OCI-LY3 (cell line): ENCODE results near the gene ZNF423.

ENCODE experiments used
- H2AFZ ChIP-seq: fragments of 200-600, 300-600 bp; shearing (Covaris generic); 2 replicates; pipeline ENCODE4 v1.6.0; 2014; ENCODE audit warnings: antibody characterized with exemption, low read depth, low read length
- H3K27ac ChIP-seq: fragments of 200-600, 300-600 bp; sonication (generic); 2 replicates; pipeline ENCODE4 v1.5.1; 2014; ENCODE audit warnings: mild to moderate bottlenecking, low read length, moderate library complexity, mixed read lengths
- H3K27me3 ChIP-seq: fragments of 200-600, 300-600 bp; sonication (generic); 2 replicates; pipeline ENCODE4 v1.6.1; 2014; ENCODE audit warnings: low read depth, low read length, mixed read lengths
- H3K36me3 ChIP-seq: fragments of 200-600, 300-600 bp; sonication (generic); replicated peaks from 2 replicates; pipeline ENCODE3; 2014; ENCODE audit warnings: low read depth, low read length, mixed read lengths
- H3K4me1 ChIP-seq: fragments of 300-600, 200-600 bp; sonication (generic); 2 replicates; pipeline ENCODE4 v1.6.1; 2014; ENCODE audit warnings: low read length, mixed read lengths
- H3K4me2 ChIP-seq: fragments of 200-600, 300-600 bp; sonication (generic); 2 replicates; pipeline ENCODE4 v1.6.1; 2014; ENCODE audit warnings: low read length, mixed read lengths
- H3K4me3 ChIP-seq: fragments of 300-600, 200-600 bp; sonication (generic); 2 replicates; pipeline ENCODE4 v1.5.1; 2014; ENCODE audit warnings: antibody characterized with exemption, mild to moderate bottlenecking, low read length, moderate library complexity
- H3K79me2 ChIP-seq: fragments of 300-600, 200-600 bp; shearing (Covaris generic); 2 replicates; pipeline ENCODE4 v1.6.1; 2014; ENCODE audit warnings: mild to moderate bottlenecking, low read length, mixed read lengths
- H3K9ac ChIP-seq: fragments of 300-600, 200-600 bp; shearing (Covaris generic); 2 replicates; pipeline ENCODE4 v1.6.0; 2014; ENCODE audit warnings: mild to moderate bottlenecking, low read length, moderate library complexity
- H3K9me3 ChIP-seq: fragments of 200-600, 300-600 bp; shearing (Covaris generic); 2 replicates; pipeline ENCODE4 v1.6.1; 2014; ENCODE audit warnings: low read length, mixed read lengths; ENCODE audit not compliant: insufficient read depth
- H4K20me1 ChIP-seq: fragments of 200-600, 300-600 bp; sonication (generic); 2 replicates; pipeline ENCODE4 v1.6.1; 2016; ENCODE audit warnings: low read length, mixed read lengths; ENCODE audit not compliant: insufficient read depth
- CTCF ChIP-seq: fragments of 200-600, 300-600 bp; sonication (generic); IDR thresholded peaks from 2 replicates; pipeline ENCODE4 v1.5.1; 2014; ENCODE audit warnings: antibody characterized with exemption, low read length, low read depth
- EZH2phosphoT487 ChIP-seq: fragments of 200-600 bp; shearing (Covaris generic); IDR thresholded peaks from 2 replicates; pipeline ENCODE4 v1.6.1; 2018; ENCODE audit warnings: antibody characterized with exemption, mixed run types, low read depth

Gene ZNF423

DNA sequence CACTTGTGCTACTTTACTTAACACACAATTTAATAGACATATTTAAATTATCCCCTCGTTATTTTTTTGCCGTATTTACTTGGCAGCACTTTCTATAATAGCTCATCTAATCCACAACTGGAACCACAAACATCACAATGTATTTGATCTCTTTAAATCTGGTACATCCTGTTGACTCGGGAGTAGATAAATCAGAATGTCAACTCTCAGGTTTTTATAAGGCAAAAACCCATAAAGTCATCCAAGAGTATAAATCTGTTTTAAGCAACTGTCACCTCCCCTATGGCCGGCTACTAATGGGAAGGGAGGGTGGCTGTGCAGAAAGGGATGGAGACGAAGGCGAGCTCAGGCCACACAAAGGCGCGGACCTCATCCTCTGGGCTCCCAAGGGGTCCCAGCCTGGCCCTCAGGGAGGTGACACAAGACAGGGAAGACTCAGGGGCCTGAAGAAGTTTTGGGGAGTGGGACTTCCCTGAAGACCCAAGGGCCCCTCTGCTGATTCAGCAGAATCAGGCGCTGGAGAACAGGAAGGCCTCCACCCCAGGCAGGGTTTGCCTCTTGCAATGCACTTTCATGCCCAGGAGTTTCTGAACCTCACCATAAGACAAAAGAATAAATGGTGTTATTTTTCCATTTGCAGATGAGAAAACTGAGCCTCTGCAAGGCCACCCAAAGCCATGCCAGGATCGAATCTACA lies 122.5 kb downstream of the ZNF423 start:
- no peak overlapping the region for H3K9ac ChIP-seq
- TF ChIP-seq EZH2phosphoT487 (no peak), CTCF (no peak)
- H2AFZ ChIP-seq: no peak overlapping the region
- H3K4me2 ChIP-seq: no peak overlapping the region
- no peaks in the 10 kb centered on the region for H3K36me3 ChIP-seq
- no peak overlapping the region for H3K4me3 ChIP-seq
- no peaks in the 10 kb centered on the region for H3K4me1 ChIP-seq
- H4K20me1 ChIP-seq: no peaks in the 10 kb centered on the region
- no peaks in the 10 kb centered on the region for H3K9me3 ChIP-seq
- no peak overlapping the region for H3K27ac ChIP-seq
- no peaks in the 10 kb centered on the region for H3K27me3 ChIP-seq
- no peaks in the 10 kb centered on the region for H3K79me2 ChIP-seq

GRCh38 chr16:49731911-49732310 lies 124.0 kb downstream of the ZNF423 start:
- Histone ChIP-seq H3K27me3 (no peaks in the 10 kb centered on the region), H3K27ac (no peak overlapping the region), H3K9me3 (no peaks in the 10 kb centered on the region), H3K4me1 (no peaks in the 10 kb centered on the region), H3K36me3 (no peaks in the 10 kb centered on the region), H4K20me1 (no peaks in the 10 kb centered on the region), H3K9ac (no peak overlapping the region), H3K4me2 (no peak overlapping the region), H3K4me3 (no peak overlapping the region), H2AFZ (no peak overlapping the region), H3K79me2 (no peaks in the 10 kb centered on the region)
- no peak for TF ChIP-seq CTCF
- no peak for TF ChIP-seq EZH2phosphoT487

DNA sequence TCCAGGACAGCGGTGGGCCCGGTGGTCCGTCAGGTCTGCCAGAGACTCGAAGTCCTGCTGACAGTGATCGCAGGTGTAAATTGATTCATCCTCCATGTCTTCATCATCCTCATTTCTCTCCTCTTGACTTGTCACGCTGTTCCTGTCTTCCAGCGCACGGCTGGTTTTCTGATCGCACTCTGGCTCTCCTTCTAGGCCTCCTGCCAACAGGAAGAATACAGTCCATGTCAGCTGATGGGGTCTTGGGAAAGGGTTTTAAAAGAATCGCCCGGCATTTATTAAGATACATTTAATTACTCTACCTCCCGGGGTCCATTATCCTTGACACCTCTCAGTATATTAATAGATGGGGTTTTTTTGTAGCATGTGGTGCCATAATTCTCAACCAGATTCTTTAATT lies 125.1 kb downstream of the ZNF423 start:
- no peak for TF ChIP-seq EZH2phosphoT487
- TF ChIP-seq CTCF: no peak
- no peaks in the 10 kb centered on the region for H3K27me3 ChIP-seq

GRCh38 chr16:49727611-49728010 lies 128.3 kb downstream of the ZNF423 start:
- no peak overlapping the region for H3K9ac ChIP-seq
- H2AFZ ChIP-seq: no peak overlapping the region

More for the DNA sequence above, 125.1 kb downstream of the ZNF423 start:
- no peak overlapping the region for H3K27ac ChIP-seq
- no peak overlapping the region for H3K9ac ChIP-seq
- no peak overlapping the region for H2AFZ ChIP-seq
- H3K9me3 ChIP-seq: no peaks in the 10 kb centered on the region
- H3K4me2 ChIP-seq: no peak overlapping the region
- H3K4me1 ChIP-seq: no peaks in the 10 kb centered on the region
- H4K20me1 ChIP-seq: no peaks in the 10 kb centered on the region
- no peak overlapping the region for H3K4me3 ChIP-seq
- H3K36me3 ChIP-seq: no peaks in the 10 kb centered on the region
- H3K79me2 ChIP-seq: no peaks in the 10 kb centered on the region

More at GRCh38 chr16:49727611-49728010, 128.3 kb downstream of the ZNF423 start:
- TF ChIP-seq EZH2phosphoT487: no peak
- Histone ChIP-seq H3K4me2 (no peak overlapping the region), H3K27me3 (no peaks in the 10 kb centered on the region), H3K9me3 (no peaks in the 10 kb centered on the region), H3K4me3 (no peak overlapping the region), H3K27ac (no peak overlapping the region), H4K20me1 (no peaks in the 10 kb centered on the region), H3K36me3 (no peaks in the 10 kb centered on the region), H3K4me1 (no peaks in the 10 kb centered on the region), H3K79me2 (no peaks in the 10 kb centered on the region)
